GM18907 (cell line): ENCODE results near the gene HSPB8.

Experiments
- ATAC-seq: cut with Tn5 transposase; IDR thresholded peaks from one replicate; pipeline ENCODE4 v1.9.1; 2021; ENCODE audit warnings: mild to moderate bottlenecking, moderate library complexity; ENCODE audit not compliant: unreplicated experiment

The HSPB8 gene

GRCh38 chr12:119178544-119179334, at the start of gene HSPB8:
TSS of gene HSPB8 (plus strand) at chr12:119178931. CDS start at chr12:119179313, 382 bp downstream.
- ATAC-seq, result no peak

GRCh38 chr12:119129827-119130434, 48.8 kb upstream of the HSPB8 start:
- no peak for ATAC-seq

DNA sequence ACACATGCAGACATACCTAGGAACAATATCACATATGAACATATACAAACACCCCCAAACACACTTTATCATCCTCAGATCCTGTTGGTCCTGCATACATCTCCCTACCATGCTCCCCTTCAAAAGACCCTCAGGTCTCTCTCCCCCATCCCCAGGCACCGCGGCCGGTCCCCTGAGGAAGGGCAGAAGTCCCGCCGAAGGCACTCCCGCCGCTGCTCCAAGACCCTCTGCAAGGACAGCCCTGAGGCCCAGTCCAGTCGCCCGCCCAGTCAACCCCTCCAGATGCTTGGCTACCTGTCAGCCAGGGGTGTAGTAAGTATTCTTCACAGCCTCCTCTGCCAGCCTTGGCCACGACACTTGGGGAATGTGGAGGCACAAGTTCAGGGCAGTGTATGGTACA, 48.2 kb upstream of the HSPB8 start:
- ATAC-seq, result no peak

- no peak for ATAC-seq
Observed at GRCh38 chr12:119134284-119135072, 44.3 kb upstream of the HSPB8 start.

- ATAC-seq, result no peak
Observed at GRCh38 chr12:119136811-119137410, 41.8 kb upstream of the HSPB8 start.

DNA sequence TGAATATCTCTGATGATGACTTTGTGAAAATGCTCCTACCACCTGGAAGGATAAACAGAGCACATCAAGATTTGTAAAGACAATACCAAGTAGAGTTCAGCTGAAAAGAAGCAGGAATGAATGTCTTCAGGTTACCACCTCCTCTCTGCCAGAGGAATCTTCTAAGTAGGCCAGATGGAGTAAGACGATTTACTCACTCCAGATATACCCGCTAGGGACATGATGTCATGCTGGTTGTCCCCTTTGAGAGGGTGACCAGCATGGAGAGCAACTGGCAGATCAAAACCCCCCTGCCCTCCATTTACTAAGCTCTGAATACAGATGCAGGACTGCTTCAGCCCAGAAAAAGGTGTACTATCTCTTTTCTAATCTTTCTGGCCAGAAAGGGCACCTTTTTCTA, 39.3 kb upstream of the HSPB8 start:
- no peak for ATAC-seq

DNA sequence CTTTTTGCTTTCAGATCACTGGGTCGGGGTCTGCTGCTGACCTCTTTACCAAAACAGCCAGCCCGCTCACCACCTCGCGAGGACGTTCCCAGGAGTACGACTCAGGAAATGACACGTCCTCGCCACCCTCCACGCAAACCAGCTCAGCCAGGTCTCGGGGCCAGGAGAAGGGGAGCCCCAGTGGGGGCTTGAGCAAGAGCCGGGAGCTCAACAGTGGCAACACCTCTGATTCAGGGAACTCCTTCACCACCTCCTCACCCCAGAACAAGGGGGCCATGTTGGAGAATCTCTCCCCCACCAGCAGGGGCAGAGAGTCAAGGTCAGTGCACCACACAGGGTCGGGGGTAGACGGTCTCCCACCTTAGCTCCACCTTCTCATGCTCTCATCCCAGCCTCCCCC, 33.4 kb upstream of the HSPB8 start:
- ATAC-seq, result no peak

DNA sequence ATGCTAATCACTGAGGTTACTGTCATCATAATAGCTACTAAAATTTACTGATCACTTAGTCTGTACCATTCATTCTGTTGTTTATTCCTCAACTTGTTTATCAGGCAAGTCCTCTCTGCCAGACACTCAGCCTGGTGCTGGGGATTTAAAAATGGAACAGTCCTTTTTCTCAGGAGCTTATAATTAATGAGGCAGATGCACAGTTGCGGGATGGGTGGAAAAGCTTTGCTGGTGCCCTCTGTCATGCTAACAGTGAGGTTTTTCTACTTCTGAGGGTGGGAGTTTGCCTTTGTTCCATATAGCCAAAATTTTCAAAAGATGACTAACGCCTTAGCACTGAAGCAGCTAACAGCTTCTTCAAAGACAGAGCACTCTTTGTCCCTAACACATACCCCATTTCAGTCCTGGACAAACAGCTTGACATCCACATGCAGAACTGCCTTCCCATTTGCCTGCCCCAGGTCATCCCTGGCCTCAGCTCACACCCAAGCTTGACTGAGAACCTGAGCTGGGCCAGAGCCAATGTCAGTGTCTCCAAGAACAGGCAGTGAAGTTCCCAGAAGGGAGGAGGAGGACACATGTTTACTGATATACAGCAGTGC, 30.8 kb upstream of the HSPB8 start:
- no peak for ATAC-seq

GRCh38 chr12:119149270-119149669, 29.5 kb upstream of the HSPB8 start:
- no peak for ATAC-seq

- no peak for ATAC-seq
Observed at GRCh38 chr12:119151445-119152026, 27.2 kb upstream of the HSPB8 start.

- ATAC-seq, result no peak
Observed at GRCh38 chr12:119153477-119154434, 25.0 kb upstream of the HSPB8 start.

GRCh38 chr12:119154435-119154818, 24.3 kb upstream of the HSPB8 start:
- ATAC-seq, result no peak

DNA sequence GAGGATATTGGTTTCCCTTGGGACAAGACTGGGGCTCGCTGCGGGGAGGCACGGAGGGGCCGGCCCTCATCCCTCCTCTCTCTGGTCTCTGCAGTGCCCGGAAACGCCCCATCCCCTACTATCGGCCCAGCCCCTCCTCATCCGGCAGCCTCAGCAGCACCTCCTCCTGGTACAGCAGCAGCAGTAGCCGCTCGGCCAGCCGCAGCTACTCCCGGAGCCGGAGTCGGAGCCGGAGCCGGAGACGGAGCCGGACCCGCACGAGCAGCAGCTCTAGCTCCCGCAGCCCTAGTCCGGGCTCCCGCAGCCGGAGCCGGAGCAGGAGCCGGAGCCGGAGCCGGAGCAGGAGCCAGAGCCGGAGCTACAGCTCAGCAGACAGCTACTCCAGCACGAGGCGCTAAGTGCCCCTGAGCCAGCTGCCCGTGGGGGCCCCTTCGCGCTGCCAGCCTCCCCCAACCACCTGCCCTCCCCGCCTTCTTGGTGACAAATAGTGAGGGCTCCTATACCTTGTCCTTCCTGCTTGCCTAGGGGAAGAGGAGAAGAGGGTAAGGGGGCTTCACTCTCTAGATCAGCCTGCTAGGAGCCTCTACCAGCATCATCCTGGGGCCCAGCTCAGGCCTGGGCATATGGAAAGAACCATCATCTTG, 22.2 kb upstream of the HSPB8 start:
- no peak for ATAC-seq

DNA sequence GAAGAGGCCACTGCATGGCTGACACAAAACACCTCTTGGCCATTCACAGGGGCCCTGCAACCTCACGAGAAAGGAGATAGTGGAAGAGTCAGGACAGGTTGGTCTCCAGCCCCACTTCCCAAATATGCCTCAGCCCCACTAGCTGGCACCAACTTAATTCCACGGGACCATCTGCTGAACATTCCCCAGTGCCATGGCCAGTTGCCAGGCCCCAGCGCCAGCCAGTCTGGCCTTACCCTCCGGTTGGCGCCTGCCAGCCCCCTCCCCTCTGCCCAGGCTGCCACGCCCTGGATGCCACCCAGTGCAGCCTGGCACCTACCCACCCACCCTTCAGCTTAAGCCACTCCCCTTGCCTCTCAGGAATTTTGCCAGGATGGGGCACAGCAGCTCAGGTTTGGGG, 21.2 kb upstream of the HSPB8 start:
- no peak for ATAC-seq

GRCh38 chr12:119157978-119158377, 20.8 kb upstream of the HSPB8 start:
- ATAC-seq, result no peak

DNA sequence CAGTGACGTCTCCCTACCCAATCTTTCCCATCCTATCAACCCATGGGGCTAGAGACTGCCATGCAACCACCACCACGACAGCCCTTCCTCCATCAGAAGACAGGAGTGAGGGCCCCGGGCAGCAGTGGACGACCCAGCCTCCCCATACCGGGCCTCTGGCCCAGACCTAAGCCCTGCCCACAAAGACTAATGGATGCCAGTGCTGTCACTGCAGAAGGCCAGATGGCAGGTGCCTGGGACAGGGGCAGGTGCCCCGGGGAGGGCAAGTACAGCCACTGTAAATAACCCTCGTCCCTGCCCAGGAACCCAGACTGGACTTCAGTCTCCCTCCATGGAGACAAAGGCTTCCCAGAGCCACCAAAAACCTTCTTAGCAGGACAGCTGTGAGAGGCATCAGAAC, 20.3 kb upstream of the HSPB8 start:
- no peak for ATAC-seq

DNA sequence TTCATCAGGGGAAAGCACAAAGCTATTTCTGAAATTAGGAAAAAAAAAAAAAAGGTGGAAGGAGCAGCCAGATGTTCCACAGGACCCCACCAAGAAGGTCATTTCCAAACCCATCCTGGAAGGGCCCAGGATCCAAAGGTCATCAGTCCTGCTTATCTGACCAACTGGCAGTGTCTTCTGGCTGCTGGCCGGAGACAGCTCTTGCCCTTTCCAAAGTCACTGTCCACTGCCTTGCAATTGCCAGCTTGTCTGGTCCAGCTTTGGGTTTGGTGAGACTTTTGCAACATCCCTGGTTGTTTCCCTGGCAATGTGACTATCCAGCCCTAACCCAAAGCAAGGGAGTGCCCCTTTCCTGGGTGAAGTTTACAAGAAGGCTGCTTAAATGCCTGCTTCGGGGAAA, 18.9 kb upstream of the HSPB8 start:
- ATAC-seq, result no peak

DNA sequence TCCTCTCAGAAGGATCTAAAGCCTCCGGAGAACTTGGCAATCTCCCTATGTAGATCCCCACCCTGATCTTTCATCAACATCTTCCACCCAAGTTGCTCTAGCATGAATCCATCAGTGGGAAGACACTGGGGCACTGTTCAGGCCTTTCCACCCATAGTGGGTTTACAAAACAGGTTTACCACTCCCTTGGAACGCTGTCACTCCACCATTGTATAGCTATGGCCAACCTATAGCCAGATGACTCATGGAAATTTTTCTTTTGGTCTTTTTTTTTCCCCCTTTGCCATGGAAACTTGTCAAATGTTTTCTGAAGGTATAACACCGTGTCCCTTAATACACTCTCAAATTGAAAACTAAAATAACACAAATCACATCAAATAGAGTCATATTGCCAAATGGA, 10.8 kb upstream of the HSPB8 start:
- ATAC-seq, result no peak

DNA sequence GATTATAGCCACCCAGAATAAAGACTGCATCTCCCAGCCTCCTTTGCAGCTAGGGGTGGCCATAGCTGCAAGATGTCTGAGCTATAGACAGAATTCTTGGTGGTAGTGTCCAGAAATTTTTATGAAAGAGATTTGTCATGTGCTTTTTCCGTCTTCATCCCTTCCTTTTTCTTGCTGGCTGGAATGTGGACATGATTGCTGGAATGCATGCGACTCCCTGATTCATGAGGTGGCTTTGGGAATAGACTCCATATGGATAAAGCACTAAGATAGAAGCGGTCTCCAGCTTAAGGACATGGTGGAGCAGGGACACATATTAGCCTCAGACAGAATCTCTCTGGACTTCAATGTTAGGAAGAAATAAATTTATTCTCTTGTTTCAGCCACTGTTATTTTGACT, 10.0 kb upstream of the HSPB8 start:
- ATAC-seq, result no peak
